Fibroblast of the aortic adventitia (primary cell): Measurements from ENCODE around the gene VDR. TPM values are rescaled to one million over a fixed set of nuclear protein-coding genes. Genes with fewer than 3 reads are reported as not detected.

Experiments used
- DNase-seq: peaks from one replicate; pipeline ENCODE4 v3.0.0-alpha.2; 2010; ENCODE audit warnings: low read depth
- H3K4me3 ChIP-seq: 2 replicates; pipeline ENCODE4 v1.5.1; 2011; ENCODE audit warnings: low read depth, mild to moderate bottlenecking, control low read depth, low read length, moderate library complexity
- total RNA-seq: library from RNA; depleted of rRNA; stranded (reverse); fragments of >200 nt; gene quantifications from 2 replicates; pipeline ENCODE4 v1.2.3, GENCODE V29; 2012; ENCODE audit warnings: low replicate concordance
- TF ChIP-seq, protein P1 (sequence below): IDR thresholded peaks from 2 replicates; pipeline ENCODE4 v1.5.1; 2011; ENCODE audit warnings: mild to moderate bottlenecking, low read length, control low read depth, inconsistent platforms; ENCODE audit not compliant: insufficient read depth

Gene VDR
- total RNA-seq, 1 donor, result 12.5 TPM

DNA sequence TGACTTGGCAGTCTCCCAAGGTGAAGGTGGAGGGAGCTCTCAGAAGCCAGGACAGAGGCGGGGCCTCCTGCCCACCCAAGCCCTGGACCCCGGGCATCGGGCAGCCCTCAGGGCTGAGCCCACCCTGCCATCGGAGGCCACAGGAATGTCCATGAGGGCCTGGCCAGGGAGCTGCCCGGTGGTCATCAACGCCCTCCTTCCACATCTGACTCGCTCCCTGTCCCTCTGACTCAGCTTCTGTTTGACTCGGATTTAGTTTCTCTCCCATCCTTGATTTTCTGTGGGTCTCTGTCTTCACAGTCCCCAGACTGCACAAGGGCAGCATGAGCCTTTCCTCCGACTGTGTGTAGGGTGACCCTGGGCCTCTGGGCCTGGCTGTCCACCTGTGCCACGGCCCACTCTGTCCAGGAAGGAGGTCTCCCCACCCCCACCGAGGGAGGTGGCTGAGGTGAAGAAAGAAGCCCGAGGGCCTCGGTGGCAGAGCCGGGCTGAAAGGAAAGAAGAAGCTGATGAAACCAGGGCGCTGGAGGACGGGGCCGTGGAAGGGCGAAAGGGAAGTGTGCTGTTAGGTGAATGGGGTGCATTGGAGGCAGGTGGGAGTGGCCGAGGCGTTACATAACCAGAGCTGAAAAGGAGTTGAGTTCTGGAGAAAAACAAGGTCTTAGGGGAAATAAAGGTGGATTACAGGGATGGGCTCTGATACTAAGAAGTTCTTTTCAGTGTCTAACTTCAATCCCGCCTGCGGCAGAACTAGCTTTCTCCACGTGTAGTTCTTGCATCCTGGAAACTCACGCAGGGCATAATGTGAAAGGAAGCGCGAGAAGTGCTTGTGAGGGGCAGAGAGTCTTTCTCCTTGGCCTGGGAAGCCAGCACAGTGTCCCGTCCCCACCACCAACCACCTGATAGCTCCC, 41.9 kb upstream of the VDR start:
- H3K4me3 ChIP-seq, result no peak overlapping the region
- DNase-seq, result no peak

DNA sequence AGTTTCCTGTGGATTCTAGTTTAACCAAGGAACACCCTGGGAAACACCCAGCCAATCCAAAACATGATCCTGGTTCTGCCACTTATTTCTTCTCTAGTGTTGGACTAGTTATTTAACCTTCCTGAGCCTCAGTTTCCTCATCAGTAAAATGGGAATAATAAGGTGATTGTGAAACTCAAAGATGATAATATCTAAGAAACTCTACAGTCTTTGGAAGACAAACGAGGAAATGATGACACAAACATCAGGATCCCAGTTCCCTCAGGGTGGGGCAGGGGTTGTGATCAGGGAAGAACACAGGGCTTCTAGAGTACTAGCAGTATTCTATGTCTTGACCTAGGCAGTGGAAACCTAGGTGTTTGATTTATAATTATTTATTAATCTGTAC, 40.5 kb upstream of the VDR start:
- TF ChIP-seq, protein P1, sequence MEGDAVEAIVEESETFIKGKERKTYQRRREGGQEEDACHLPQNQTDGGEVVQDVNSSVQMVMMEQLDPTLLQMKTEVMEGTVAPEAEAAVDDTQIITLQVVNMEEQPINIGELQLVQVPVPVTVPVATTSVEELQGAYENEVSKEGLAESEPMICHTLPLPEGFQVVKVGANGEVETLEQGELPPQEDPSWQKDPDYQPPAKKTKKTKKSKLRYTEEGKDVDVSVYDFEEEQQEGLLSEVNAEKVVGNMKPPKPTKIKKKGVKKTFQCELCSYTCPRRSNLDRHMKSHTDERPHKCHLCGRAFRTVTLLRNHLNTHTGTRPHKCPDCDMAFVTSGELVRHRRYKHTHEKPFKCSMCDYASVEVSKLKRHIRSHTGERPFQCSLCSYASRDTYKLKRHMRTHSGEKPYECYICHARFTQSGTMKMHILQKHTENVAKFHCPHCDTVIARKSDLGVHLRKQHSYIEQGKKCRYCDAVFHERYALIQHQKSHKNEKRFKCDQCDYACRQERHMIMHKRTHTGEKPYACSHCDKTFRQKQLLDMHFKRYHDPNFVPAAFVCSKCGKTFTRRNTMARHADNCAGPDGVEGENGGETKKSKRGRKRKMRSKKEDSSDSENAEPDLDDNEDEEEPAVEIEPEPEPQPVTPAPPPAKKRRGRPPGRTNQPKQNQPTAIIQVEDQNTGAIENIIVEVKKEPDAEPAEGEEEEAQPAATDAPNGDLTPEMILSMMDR, result no peak
- no peak overlapping the region for H3K4me3 ChIP-seq
- no peak for DNase-seq

More for the DNA sequence above, 41.9 kb upstream of the VDR start:
- TF ChIP-seq, protein P1, result no peak

DNA sequence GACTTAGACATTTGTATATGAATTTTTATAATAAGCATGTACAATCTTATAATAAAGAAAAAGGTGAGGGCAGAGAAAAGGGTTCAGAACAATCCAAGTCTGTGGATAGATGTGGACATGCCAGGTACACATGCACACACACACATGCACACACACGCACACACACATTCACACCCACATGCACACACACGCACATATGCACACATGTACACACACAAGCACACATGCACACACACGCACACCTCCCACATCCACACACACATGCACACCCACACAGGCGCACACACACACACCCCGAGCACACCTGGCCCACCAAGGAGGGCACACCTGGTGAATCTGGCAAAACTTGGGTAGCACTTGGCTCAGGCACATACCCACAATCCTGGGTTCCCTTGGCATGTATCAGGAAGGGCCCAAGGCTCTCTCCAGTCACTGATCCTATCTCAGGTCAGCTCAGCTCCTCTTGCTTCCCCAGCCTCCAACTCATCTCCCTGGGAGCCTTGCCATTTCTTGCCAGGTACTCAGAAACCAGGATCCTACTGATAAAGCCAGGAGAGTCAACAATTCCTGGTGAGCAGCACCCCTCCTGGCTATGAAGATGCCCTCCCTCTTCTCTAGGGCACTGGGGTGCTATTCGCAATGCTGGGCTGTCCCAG, 40.0 kb upstream of the VDR start:
- no peak for DNase-seq
- TF ChIP-seq, protein P1, result no peak
- no peak overlapping the region for H3K4me3 ChIP-seq

DNA sequence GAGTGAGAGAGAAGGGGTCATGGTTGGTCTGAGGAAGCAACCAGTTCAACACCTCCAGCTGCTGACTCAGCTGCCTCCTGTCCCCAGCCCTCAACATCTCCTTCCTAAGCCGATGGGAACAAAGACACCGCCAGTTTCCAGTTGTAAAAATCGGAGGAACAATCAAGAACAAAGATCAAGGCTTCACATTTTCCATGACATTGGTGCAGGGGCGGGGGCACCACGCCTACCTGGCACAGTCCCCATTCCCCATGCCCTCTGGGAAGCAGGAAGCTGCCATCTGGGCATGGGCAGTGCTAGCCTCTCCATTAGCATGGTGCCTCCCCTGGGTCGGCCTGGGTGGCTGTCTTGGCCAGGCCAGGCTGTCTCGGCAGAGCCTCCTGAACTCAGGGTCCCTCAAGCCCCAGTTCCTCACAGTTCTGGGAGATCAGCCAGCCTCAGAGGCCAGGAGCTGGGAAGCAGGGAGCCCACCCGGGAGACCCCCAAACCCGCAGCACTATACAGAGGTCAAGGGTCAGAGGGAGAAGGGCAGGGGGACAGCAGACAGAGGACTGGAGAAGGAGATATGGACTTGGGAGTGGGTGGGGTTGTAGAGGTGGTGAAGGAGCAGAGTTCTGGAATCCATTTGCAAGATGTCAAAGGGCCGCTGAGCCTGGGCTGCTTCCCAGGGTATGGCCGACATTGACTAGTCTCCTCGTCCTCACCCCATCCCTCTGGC, 39.0 kb upstream of the VDR start:
- TF ChIP-seq, protein P1, result no peak
- H3K4me3 ChIP-seq, result no peak overlapping the region
- DNase-seq, result no peak

DNA sequence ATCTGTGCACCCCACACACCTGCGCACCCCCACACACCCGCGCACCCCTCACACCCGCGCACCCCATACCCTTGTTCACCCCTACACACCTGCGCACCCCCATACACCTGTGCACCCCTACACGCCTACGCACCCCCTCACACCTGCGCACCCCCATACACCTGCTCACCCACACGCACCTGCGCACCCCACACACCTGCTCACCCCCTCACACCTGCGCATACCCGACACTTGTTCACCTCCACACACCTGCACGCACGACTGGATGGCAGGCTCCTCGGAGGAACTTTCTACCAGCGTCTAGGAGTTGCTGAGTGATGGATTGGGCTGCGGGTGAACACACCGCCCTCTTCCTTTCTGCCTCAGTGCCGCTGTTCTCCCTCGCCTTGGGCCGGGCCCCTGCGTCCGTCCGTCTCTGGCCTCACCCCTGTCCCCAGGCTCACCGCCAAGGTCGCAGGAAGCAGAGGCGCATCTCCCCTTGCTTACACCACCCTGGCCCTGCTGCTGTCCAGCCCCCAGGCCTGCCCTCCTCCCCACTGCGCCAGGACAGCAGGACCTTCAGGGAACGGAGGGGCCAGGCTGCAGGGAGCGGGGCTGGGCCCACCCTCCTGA, 37.9 kb upstream of the VDR start:
- no peak overlapping the region for H3K4me3 ChIP-seq
- no peak for DNase-seq
- TF ChIP-seq, protein P1, result no peak

DNA sequence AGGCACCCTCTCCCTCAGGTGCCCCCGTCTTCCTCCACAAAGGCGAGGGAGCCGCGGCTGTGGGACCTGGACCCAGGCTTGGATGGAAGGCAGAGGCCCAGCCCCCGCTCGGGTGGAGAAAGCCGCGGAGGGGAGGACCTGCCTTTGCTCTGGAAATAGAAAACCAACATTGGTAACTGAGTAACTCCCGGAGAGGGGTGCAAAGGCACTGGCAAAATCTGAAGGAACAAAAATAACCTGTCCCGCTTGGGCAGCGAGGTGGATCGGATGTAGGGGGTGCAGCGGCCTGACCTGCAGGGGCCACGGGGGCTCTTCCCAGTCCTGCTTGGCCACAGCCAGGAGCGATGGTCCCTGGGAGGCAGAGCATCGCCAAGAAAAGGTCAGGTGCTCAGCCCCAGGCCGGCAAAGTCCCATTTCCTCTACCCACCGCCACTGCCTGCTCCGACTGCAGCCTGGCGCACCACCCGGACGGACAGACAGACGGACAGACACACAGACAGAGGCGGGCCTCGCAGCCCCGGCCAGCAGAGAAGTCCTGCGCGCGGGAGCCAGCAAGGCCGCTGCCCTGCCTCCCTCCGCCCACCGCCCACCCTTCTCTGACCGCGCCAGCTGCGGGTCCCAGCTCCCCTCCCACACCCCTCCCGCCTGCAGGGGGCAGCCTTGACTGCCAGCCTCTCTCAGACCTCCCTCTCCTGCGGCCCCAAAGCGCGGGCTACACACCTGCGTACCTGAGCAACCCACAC, 37.2 kb upstream of the VDR start:
- DNase-seq, result no peak
- H3K4me3 ChIP-seq, result no peak overlapping the region
- TF ChIP-seq, protein P1, result no peak
